Coronary artery (tissue), 2 donors: ENCODE results near the gene PAX6.
A peak's percentile ranks its signal among the peaks of the same experiment; 100 is the strongest.

Experiments
- DNase-seq: peaks from one replicate; pipeline ENCODE4 v3.0.0-alpha.2; 2017; ENCODE audit warnings: low spot score
- H3K27ac ChIP-seq, 2 donors: fragments of 200-600 bp; sonication (generic); one replicate each; pipeline ENCODE4 v1.5.1; 2016 to 2019
- H3K4me3 ChIP-seq: fragments of 200-600 bp; sonication (generic); 2 replicates; pipeline ENCODE4 v1.5.1; 2016; ENCODE audit warnings: mild to moderate bottlenecking, moderate library complexity
- CTCF ChIP-seq: fragments of 200-600 bp; sonication (generic); IDR thresholded peaks from one replicate; pipeline ENCODE4 v1.5.1; 2019; ENCODE audit warnings: antibody characterized with exemption

The PAX6 gene

DNA sequence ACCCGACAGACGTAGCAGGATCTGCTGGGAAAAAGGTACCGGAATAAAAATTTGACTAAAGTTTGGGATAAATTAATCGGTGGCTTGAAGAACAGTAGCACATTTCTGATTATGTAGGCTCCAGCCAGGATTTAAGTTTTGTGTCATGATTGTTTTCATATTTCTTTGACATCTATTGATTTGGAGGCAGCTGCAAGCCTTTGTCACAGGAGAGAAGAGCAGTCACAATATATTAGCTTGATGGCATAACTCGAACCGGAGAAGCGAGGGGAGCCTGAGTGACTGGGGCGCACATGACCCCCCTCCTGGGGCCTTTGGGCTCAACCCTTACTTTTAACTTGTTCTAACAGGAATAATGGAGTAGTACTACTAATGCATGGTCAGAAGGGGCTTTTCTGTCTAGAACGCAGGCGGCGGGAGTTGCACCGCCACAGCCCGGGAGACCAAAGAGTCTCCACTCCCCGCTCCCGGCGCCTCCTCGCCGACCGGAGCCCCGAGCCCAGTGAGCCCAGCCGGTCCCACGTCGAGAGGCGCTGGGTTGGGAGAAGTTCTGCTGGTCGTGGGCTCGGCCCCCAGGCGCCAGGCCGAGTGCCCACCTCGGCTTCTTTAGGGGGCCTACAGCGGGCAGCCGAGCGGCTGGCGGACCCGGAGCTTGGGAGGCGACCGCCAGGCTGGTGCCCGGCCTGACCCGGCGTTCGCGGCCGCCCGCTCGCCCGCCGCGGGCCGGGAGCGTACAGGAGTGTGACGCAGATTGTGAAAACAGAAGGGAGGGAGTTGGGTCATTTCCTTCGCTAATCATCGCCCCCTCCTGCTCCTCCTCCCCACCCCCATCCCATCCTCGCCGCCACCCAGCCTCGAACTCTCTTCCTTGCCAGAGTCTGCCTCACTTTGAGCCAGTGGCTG is 15.7 kb upstream of the PAX6 start:
- no peak for TF ChIP-seq CTCF
- no peak for DNase-seq
- no peak overlapping the region for H3K27ac ChIP-seq
- H3K4me3 ChIP-seq, result peak overlapping the region; percentile 39

DNA sequence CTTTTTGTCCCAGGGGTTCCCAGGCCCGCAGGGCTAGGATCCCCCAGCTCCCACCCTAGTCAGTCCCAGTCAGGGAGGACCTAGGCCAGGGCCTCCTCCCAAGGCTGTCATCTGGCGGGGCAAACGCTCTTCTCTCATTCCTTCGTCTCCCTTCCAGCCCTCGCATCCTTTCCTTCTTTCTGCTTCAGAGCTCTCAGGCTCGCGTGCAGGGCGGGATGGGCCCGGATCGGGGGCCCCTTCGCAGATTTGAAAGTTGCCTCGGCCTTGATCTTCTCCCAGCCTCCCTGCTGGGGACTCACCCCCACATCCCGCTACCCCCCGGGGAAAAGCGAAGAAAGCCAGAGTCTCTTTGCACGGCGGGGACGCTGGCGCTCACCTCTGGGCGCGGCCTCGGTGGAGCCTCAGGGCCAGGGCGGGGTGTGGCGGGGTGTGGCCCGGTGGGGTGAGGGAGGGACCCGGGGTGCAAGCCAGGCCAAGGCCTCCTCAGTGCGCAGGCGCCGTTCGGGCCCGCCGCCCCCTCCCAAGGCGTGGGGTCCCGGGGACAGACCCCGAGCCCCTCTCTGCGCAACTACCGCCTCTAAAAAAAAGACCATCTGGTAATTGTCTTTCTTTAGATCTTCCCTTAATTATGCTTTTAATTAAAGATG is 14.8 kb upstream of the PAX6 start:
- DNase-seq, result no peak
- no peak for TF ChIP-seq CTCF
- H3K27ac ChIP-seq, result no peak overlapping the region
- no peak overlapping the region for H3K4me3 ChIP-seq

- H3K4me3 ChIP-seq, result no peak overlapping the region
- no peak for TF ChIP-seq CTCF
- no peak for DNase-seq
- no peak overlapping the region for H3K27ac ChIP-seq
These were observed 14.0 kb upstream of the PAX6 start for GRCh38 chr11:31824879-31825837.

- no peak for DNase-seq
- TF ChIP-seq CTCF, result no peak
- Histone ChIP-seq H3K27ac (no peak overlapping the region), H3K4me3 (no peak overlapping the region)
These were observed 13.3 kb upstream of the PAX6 start for GRCh38 chr11:31824332-31824878.

GRCh38 chr11:31823644-31824331 is 12.7 kb upstream of the PAX6 start:
- no peak for TF ChIP-seq CTCF
- Histone ChIP-seq H3K27ac (no peak overlapping the region), H3K4me3 (no peak overlapping the region)
- no peak for DNase-seq
